Upper lobe of right lung (tissue), 1 donor: Measurements from ENCODE around the gene IL17D. TPM values are rescaled to one million over a fixed set of nuclear protein-coding genes. Genes with fewer than 3 reads are reported as not detected.

Experiments used
- ATAC-seq: fragments of 200-7000 bp; cut with Tn5 transposase; one replicate; pipeline ENCODE4 v1.9.1; 2020; ENCODE audit warnings: mild to moderate bottlenecking, moderate library complexity
- DNase-seq: peaks from one replicate; pipeline ENCODE4 v3.0.0-alpha.2; 2020
- H3K27ac ChIP-seq: fragments of 200-600 bp; one replicate; pipeline ENCODE4 v1.8.0; 2022
- H3K27me3 ChIP-seq: fragments of 200-600 bp; one replicate; pipeline ENCODE4 v1.8.0; 2022; ENCODE audit warnings: mild to moderate bottlenecking
- H3K36me3 ChIP-seq: fragments of 200-600 bp; one replicate; pipeline ENCODE4 v1.8.0; 2022
- H3K4me1 ChIP-seq: fragments of 200-600 bp; one replicate; pipeline ENCODE4 v1.8.0; 2022
- H3K4me3 ChIP-seq: fragments of 200-600 bp; one replicate; pipeline ENCODE4 v1.8.0; 2022; ENCODE audit warnings: mild to moderate bottlenecking
- H3K9me3 ChIP-seq: fragments of 200-600 bp; one replicate; pipeline ENCODE4 v1.8.0; 2022
- intact Hi-C: fragments of 100-400 bp; cut with DNase I; formaldehyde crosslinking; loops from one replicate; pipeline ENCODE4 v1.11.0; 2022
- total RNA-seq: library from RNA; stranded (reverse); fragmentation: NEBNext Ultra II Directional; extraction: Animal tissue kit (Norgen Biotek cat#: 25700); gene quantifications from one replicate; pipeline ENCODE4 v1.2.1, GENCODE V29; 2021
- TF ChIP-seq, protein P1 (sequence below): fragments of 200-600 bp; IDR thresholded peaks from one replicate; pipeline ENCODE4 v1.8.0; 2022; ENCODE audit warnings: antibody characterized with exemption
- donor health status: DM: no; HTN: yes; CAD: no; lungs with severe emphysema.

IL17D gene
- total RNA-seq, 1 donor from 2014 or later = 3.8 TPM

DNA sequence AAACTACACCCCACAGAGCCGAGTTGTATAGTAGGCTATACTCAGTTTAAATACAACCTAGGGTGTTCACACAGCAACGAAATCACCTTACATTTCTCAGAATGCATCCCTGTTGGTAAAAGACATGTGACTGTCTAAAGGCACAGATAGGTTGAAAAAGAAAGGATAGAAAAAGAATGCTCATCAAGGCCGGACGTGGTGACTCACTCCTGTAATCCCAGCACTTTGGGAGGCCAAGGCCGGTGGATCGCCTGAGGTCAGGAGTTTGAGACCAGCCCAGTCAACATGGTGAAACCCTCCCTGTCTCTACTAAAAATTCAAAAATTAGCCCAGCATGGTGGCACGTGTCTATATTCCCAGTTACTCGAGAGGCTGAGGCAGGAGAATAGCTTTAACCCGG lies 3.8 kb upstream of the IL17D start:
- Histone ChIP-seq H3K36me3 (no peaks in the 10 kb centered on the region), H3K27me3 (no peaks in the 10 kb centered on the region), H3K27ac (no peak overlapping the region), H3K4me3 (no peak overlapping the region), H3K4me1 (peaks cover 11% of the 10 kb centered on the region), H3K9me3 (no peaks in the 10 kb centered on the region)
- ATAC-seq (no peak), DNase-seq (no peak)
- intact Hi-C loops = no loop called here
- TF ChIP-seq, protein P1, sequence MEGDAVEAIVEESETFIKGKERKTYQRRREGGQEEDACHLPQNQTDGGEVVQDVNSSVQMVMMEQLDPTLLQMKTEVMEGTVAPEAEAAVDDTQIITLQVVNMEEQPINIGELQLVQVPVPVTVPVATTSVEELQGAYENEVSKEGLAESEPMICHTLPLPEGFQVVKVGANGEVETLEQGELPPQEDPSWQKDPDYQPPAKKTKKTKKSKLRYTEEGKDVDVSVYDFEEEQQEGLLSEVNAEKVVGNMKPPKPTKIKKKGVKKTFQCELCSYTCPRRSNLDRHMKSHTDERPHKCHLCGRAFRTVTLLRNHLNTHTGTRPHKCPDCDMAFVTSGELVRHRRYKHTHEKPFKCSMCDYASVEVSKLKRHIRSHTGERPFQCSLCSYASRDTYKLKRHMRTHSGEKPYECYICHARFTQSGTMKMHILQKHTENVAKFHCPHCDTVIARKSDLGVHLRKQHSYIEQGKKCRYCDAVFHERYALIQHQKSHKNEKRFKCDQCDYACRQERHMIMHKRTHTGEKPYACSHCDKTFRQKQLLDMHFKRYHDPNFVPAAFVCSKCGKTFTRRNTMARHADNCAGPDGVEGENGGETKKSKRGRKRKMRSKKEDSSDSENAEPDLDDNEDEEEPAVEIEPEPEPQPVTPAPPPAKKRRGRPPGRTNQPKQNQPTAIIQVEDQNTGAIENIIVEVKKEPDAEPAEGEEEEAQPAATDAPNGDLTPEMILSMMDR = no peak

DNA sequence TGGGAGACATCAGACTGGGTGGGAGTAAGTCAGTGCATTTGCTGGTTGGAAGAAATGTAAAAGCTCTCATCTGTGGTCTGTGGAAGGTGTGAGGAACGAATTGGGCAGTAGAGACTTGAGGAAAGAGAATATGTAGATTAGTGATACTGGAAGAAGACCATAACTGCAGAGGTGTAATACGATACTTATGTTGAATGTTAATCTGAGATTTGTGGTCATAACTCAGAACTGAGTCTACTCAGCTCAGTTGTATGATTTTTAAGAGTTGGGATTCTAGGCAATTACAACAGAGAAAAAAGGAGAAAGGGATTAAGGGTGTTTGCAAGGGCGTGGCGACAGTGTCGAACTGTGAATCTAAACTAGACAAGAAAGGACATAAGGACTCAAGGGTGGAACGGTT lies 3.2 kb upstream of the IL17D start:
- TF ChIP-seq, protein P1 = no peak
- Histone ChIP-seq H3K27ac (no peak overlapping the region), H3K27me3 (no peaks in the 10 kb centered on the region), H3K36me3 (no peaks in the 10 kb centered on the region), H3K9me3 (no peaks in the 10 kb centered on the region), H3K4me3 (no peak overlapping the region), H3K4me1 (peaks cover 11% of the 10 kb centered on the region)
- DNase-seq (no peak), ATAC-seq (no peak)
- intact Hi-C loops = no loop called here

DNA sequence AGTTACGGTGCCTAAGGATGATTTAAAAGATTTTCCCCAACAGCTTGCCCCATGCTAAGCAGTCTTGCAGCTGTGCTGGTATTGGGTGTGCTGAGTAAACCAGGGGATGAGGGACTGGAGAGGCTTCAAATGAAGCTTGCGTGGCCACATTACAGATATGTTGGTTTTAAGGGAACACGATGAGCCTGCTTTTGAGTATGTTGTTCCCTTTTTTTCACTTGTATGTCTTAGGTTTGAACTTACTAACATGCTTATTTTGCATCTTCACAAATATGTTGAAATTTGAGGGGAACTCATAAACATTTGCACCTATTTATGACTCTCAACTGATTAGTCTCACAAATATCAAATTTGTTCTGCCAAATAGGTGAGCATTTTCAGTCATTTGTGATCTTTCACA lies 2.0 kb upstream of the IL17D start:
- intact Hi-C loops = no loop called here
- Histone ChIP-seq H3K27me3 (no peaks in the 10 kb centered on the region), H3K4me1 (peaks cover 11% of the 10 kb centered on the region), H3K9me3 (no peaks in the 10 kb centered on the region), H3K4me3 (no peak overlapping the region), H3K36me3 (no peaks in the 10 kb centered on the region), H3K27ac (no peak overlapping the region)
- TF ChIP-seq, protein P1 = no peak
- ATAC-seq (no peak), DNase-seq (no peak)

DNA sequence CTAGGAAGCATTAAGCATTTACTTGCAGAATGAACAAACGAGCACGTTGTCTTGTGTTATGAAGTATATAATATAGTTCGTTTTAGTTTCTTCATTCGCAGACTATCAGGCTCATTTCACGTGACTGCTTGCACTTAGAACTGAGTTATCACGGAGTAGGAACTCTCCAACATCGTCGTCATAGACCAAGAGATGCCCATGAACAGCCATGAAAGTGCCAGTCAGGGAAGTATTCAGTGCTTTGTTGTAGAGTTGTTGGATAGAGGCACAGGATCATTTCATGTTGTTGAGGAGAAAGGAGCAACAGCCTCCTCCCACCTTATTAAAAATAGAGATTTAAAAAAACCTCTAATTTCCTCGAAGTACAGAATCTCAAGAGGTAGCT lies 977 bp upstream of the IL17D start:
- no peak overlapping the region for H3K27ac ChIP-seq
- TF ChIP-seq, protein P1 = no peak
- DNase-seq (no peak), ATAC-seq (no peak)
- H3K4me1 ChIP-seq = peaks cover 11% of the 10 kb centered on the region
- H3K36me3 ChIP-seq = no peaks in the 10 kb centered on the region
- H3K27me3 ChIP-seq = no peaks in the 10 kb centered on the region
- H3K4me3 ChIP-seq = peak overlapping the region; percentile 58
- intact Hi-C loops = no loop called here
- H3K9me3 ChIP-seq = no peaks in the 10 kb centered on the region

DNA sequence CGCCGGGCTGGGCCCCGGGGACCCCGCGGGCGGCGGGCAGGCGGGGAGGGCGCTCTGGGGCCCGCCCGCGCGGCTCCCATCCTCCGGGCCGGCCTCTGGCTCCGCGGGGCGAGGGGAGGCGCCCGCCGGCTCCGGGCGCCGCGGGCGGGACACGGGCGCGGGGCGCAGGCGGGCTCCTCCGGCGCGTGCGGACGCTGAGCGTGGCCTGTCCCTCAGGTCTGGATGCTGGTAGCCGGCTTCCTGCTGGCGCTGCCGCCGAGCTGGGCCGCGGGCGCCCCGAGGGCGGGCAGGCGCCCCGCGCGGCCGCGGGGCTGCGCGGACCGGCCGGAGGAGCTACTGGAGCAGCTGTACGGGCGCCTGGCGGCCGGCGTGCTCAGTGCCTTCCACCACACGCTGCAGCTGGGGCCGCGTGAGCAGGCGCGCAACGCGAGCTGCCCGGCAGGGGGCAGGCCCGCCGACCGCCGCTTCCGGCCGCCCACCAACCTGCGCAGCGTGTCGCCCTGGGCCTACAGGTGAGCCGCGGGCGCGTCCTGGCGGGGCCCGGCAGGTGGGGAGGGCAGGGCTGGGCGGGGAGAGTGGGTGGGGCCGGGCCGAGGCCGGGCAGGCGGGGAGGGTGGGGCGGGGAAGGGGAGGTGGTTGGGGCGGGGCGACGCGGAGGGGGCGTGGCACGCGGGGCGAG lies 420 bp downstream of the IL17D start:
- H3K4me3 ChIP-seq = peak overlapping the region; percentile 38
- no peaks in the 10 kb centered on the region for H3K36me3 ChIP-seq
- H3K4me1 ChIP-seq = peaks cover 11% of the 10 kb centered on the region
- TF ChIP-seq, protein P1 = peak; percentile 43
- ATAC-seq = peak; percentile 96
- no peak overlapping the region for H3K27ac ChIP-seq
- intact Hi-C loops = no loop called here
- peak; percentile 94 for DNase-seq
- H3K9me3 ChIP-seq = no peaks in the 10 kb centered on the region
- no peaks in the 10 kb centered on the region for H3K27me3 ChIP-seq
